ENCODE measurements around the gene TMEM100. TPM values are rescaled to one million over a fixed set of nuclear protein-coding genes. Genes with fewer than 3 reads are reported as not detected.

The TMEM100 gene
- total RNA-seq, 1 donor from 2014 or later = 5.3 TPM

DNA sequence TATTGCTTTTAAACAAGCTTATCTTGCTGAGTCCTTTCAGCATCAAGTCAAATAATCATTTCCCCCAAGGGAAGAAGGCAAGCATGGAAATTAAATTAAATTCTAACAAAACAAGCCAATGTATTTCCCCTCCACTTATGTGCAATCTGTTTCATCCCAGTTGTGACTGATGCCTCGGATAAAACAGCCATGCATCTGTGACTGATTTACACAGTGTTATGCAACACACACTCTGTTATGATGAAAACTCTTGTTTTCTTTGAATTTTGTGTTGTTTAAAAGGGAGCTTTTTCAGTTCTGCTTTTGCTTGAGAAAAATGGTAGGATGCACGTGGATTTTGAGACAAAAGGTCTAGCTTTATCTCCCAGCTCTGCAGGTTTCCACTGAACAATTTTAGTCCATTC lies 32.6 kb downstream of the TMEM100 start:
- no peak overlapping the region for H3K4me3 Mint-ChIP-seq (ENCODE audit: unreplicated experiment)
- H3K4me1 Mint-ChIP-seq (ENCODE audit: low read depth) = no peaks in the 10 kb centered on the region
- H3K27me3 Mint-ChIP-seq (ENCODE audit: low read depth) = peaks cover 7% of the 10 kb centered on the region
- no peak overlapping the region for H3K27ac Mint-ChIP-seq (ENCODE audit: unreplicated experiment)
- no peak for DNase-seq (ENCODE audit: low spot score)
- H3K9me3 Mint-ChIP-seq (ENCODE audit: low read depth) = peaks cover 3% of the 10 kb centered on the region
- no peak for TF ChIP-seq CTCF (IDR thresholded peaks at IDR 0.05)
- H3K36me3 Mint-ChIP-seq (ENCODE audit: low read depth) = no peaks in the 10 kb centered on the region

- no peak for TF ChIP-seq CTCF (IDR thresholded peaks at IDR 0.05)
- H3K9me3 Mint-ChIP-seq (ENCODE audit: low read depth) = peaks cover 3% of the 10 kb centered on the region
- DNase-seq (ENCODE audit: low spot score) = no peak
- no peak overlapping the region for H3K4me3 Mint-ChIP-seq (ENCODE audit: unreplicated experiment)
- no peaks in the 10 kb centered on the region for H3K36me3 Mint-ChIP-seq (ENCODE audit: low read depth)
- H3K4me1 Mint-ChIP-seq (ENCODE audit: low read depth) = no peaks in the 10 kb centered on the region
- H3K27ac Mint-ChIP-seq (ENCODE audit: unreplicated experiment) = no peak overlapping the region
- peaks cover 9% of the 10 kb centered on the region for H3K27me3 Mint-ChIP-seq (ENCODE audit: low read depth)
Measured at GRCh38 chr17:55689672-55690071, 33.0 kb downstream of the TMEM100 start.

GRCh38 chr17:55688057-55688456 lies 34.6 kb downstream of the TMEM100 start:
- Mint-ChIP-seq H3K27ac (ENCODE audit: unreplicated experiment) (no peak overlapping the region), H3K27me3 (ENCODE audit: low read depth) (peaks cover 11% of the 10 kb centered on the region), H3K9me3 (ENCODE audit: low read depth) (peaks cover 3% of the 10 kb centered on the region), H3K36me3 (ENCODE audit: low read depth) (no peaks in the 10 kb centered on the region), H3K4me1 (ENCODE audit: low read depth) (no peaks in the 10 kb centered on the region), H3K4me3 (ENCODE audit: unreplicated experiment) (no peak overlapping the region)
- no peak for DNase-seq (ENCODE audit: low spot score)
- TF ChIP-seq CTCF (IDR thresholded peaks at IDR 0.05) = no peak

DNA sequence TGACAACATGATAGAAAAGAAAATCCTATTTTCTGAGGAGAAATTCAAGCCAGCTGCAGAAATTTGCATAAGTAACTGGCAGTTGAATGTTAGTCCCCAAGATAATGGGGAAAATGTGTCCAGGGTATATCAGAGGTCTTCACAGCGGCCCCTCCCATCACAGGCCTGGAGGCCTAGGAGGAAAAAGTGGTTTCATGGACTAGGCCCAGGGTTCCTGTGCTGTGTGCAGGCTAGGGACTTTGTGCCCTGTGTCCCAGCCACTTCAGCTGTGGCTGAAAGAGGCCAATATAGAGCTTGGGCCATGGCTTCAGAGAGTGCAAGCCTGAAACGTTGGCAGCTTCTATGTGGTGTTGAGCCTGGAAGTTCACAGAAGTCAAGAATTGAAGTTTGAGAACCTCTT lies 35.6 kb downstream of the TMEM100 start:
- Mint-ChIP-seq H3K4me3 (ENCODE audit: unreplicated experiment) (no peak overlapping the region), H3K9me3 (ENCODE audit: low read depth) (peaks cover 3% of the 10 kb centered on the region), H3K4me1 (ENCODE audit: low read depth) (no peaks in the 10 kb centered on the region), H3K27ac (ENCODE audit: unreplicated experiment) (no peak overlapping the region), H3K27me3 (ENCODE audit: low read depth) (peaks cover 11% of the 10 kb centered on the region), H3K36me3 (ENCODE audit: low read depth) (no peaks in the 10 kb centered on the region)
- TF ChIP-seq CTCF (IDR thresholded peaks at IDR 0.05) = no peak
- no peak for DNase-seq (ENCODE audit: low spot score)

DNA sequence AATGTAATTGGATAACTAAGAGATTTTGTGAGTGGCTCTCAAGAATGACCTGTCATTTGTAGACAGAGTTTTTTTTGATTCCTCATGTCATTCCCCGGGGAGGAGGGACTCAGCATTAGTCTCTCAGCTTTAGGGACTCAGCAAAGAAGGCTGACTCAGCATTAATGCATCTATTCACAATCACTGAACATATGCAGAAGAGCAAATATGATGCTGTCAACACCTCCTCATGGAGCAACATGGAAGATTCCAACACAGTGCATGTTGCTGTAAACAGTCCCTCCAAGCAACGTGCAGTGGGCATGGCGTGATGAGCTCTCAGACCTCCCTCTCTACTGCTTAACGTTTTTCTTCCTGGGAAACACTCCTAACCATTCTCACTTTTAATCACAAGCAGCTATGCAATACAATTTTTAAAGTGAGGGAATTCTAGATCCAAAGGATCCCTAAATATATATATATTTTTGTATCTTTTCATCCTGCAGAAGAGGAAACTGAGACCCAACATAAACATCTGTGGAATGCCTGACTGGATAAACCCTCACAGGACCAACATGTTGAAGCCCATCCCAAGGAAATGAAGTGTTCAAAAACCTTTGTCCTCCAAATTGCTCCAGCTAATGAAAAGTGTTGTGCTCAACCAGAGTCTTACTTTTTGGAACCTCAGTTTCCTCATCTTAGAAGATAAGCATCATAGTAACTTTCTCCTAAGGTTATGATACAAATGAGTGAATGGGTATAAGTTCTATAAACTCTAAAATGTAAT lies 38.9 kb downstream of the TMEM100 start:
- H3K9me3 Mint-ChIP-seq (ENCODE audit: low read depth) = peaks cover 3% of the 10 kb centered on the region
- H3K27ac Mint-ChIP-seq (ENCODE audit: unreplicated experiment) = no peak overlapping the region
- TF ChIP-seq CTCF (IDR thresholded peaks at IDR 0.05) = no peak
- H3K27me3 Mint-ChIP-seq (ENCODE audit: low read depth) = peaks cover 12% of the 10 kb centered on the region
- H3K36me3 Mint-ChIP-seq (ENCODE audit: low read depth) = no peaks in the 10 kb centered on the region
- H3K4me3 Mint-ChIP-seq (ENCODE audit: unreplicated experiment) = no peak overlapping the region
- DNase-seq (ENCODE audit: low spot score) = no peak
- peaks cover 8% of the 10 kb centered on the region for H3K4me1 Mint-ChIP-seq (ENCODE audit: low read depth)
